K562 (cell line): Measurements from ENCODE around the gene AGPAT2. TPM values are rescaled to one million over a fixed set of nuclear protein-coding genes. Genes with fewer than 3 reads are reported as not detected.

Experiments
- DEAF1 ChIP-seq: fragments of 450-650 bp; formaldehyde crosslinking; IDR thresholded peaks from 2 replicates; pipeline ENCODE4 v1.4.0; 2020; ENCODE audit warnings: mild to moderate bottlenecking, moderate library complexity
- EHMT2 ChIP-seq: fragments of 450-650 bp; IDR thresholded peaks from 2 replicates; pipeline ENCODE4 v1.6.1; 2018; ENCODE audit warnings: antibody characterized with exemption
- ELF1 ChIP-seq: fragments of 200-800 bp; sonication (Bioruptor generic); IDR thresholded peaks from 2 replicates; pipeline ENCODE4 v1.6.1; 2016; ENCODE audit warnings: missing genetic modification characterization, missing compliant biosample characterization
- JUND ChIP-seq, 2 experiments: IDR thresholded peaks; 2 replicates in 1 of 2; 3 replicates in 1 of 2; pipeline ENCODE4 v1.6.1; 2011; ENCODE audit warnings: borderline replicate concordance in 2 of 2, low read depth in 2 of 2, low read length in 2 of 2, improper control_type of control experiment in 1 of 2, missing biosample characterization in 1 of 2, missing genetic modification characterization in 1 of 2, missing genetic modification reagents in 1 of 2
- KAT8 ChIP-seq: fragments of 450-650 bp; IDR thresholded peaks from 2 replicates; pipeline ENCODE4 v1.6.1; 2016; ENCODE audit warnings: low read depth, mild to moderate bottlenecking
- MTF1 ChIP-seq: fragments of 250-450 bp; sonication (Bioruptor Pico); IDR thresholded peaks from 2 replicates; pipeline ENCODE4 v1.9.0; 2021; ENCODE audit warnings: moderate library complexity, mild to moderate bottlenecking, inconsistent platforms, borderline replicate concordance
- MYC ChIP-seq, 2 experiments: fragments of 250-450 bp in 1 of 2; sonication (Bioruptor Pico) in 1 of 2; IDR thresholded peaks; 2 replicates each; pipeline versions ENCODE4 v1.5.1 to v1.6.1; 2012 to 2021; ENCODE audit warnings: low read depth in 2 of 2, borderline replicate concordance in 1 of 2, improper control_type of control experiment in 1 of 2, low read length in 1 of 2, mild to moderate bottlenecking in 1 of 2, moderate library complexity in 1 of 2
- NELFE ChIP-seq: IDR thresholded peaks from 2 replicates; pipeline ENCODE4 v1.6.1; 2011; ENCODE audit warnings: mild to moderate bottlenecking; ENCODE audit not compliant: insufficient read depth, insufficient read length
- NFE2 ChIP-seq: IDR thresholded peaks from 2 replicates; pipeline ENCODE4 v1.6.1; 2014; ENCODE audit warnings: antibody characterized with exemption, low read depth
- PRMT5 ChIP-seq: sonication (generic); formaldehyde crosslinking; IDR thresholded peaks from 2 replicates; pipeline ENCODE4 v1.5.0; 2020; ENCODE audit warnings: missing genetic modification reagents
- RBFOX2 ChIP-seq: fragments of 200-400 bp; formaldehyde crosslinking; IDR thresholded peaks from 2 replicates; pipeline ENCODE4 v1.6.1; 2017; ENCODE audit warnings: low read depth, mild to moderate bottlenecking, low read length, moderate library complexity
- SNIP1 ChIP-seq: fragments of 450-650 bp; IDR thresholded peaks from 2 replicates; pipeline ENCODE4 v1.7.1; 2017; ENCODE audit warnings: low read depth, mild to moderate bottlenecking
- SP1 ChIP-seq: sonication (generic); formaldehyde crosslinking; IDR thresholded peaks from 2 replicates; pipeline ENCODE4 v1.8.1; 2022; ENCODE audit warnings: mild to moderate bottlenecking, missing genetic modification reagents
- STAT6 ChIP-seq: sonication (generic); formaldehyde crosslinking; IDR thresholded peaks from 2 replicates; pipeline ENCODE4 v1.8.1; 2023; ENCODE audit warnings: mild to moderate bottlenecking, missing genetic modification reagents
- ZBTB33 ChIP-seq: sonication (generic); formaldehyde crosslinking; IDR thresholded peaks from 2 replicates; pipeline ENCODE4 v1.8.1; 2023; ENCODE audit warnings: mild to moderate bottlenecking, missing genetic modification reagents
- polyA plus RNA-seq, 8 experiments: library from polyadenylated mRNA; depleted of rRNA in 4 of 8; stranded (reverse) in 5 of 8; unstranded in 3 of 8; fragments of >200 nt; fragmentation: Nextera tagmentation in 2 of 8; fragmentation: Illumina TruSeq in 1 of 8; extraction: Ambion mirVana in 2 of 8; extraction: Trizol in 1 of 8; gene quantifications; 2 replicates each; pipeline versions ENCODE4 v1.2.1 to v1.2.3, GENCODE V29; 2011 to 2014; ENCODE audit warnings: inconsistent platforms in 1 of 8, missing spikeins in 1 of 8
- total RNA-seq, 7 experiments: library from RNA; depleted of rRNA in 6 of 7; stranded (reverse); fragments of >200 nt in 6 of 7; fragmentation: Illumina TruSeq in 2 of 7; extraction: Trizol in 2 of 7; gene quantifications; 2 replicates each; pipeline versions ENCODE4 v1.2.1 to v1.2.3, GENCODE V29; 2011 to 2021; ENCODE audit warnings: low replicate concordance in 1 of 7
- TF ChIP-seq, protein P1 (sequence below), 2 experiments: fragments of 150-350 bp in 1 of 2; IDR thresholded peaks; 2 replicates each; pipeline ENCODE4 v1.6.1; 2012 to 2016; ENCODE audit warnings: low read depth in 2 of 2, low read length in 2 of 2, mild to moderate bottlenecking in 1 of 2, moderate library complexity in 1 of 2

The AGPAT2 gene
- total and polyA plus RNA-seq, 9 of the 15 experiments (the other 6 are each of a cell fraction or from before 2014, with no cell fraction given) = 0.13 to 54.5 (median 23.9) TPM

GRCh38 chr9:136664000-136664915, 23.0 kb downstream of the AGPAT2 start (continued):
- TF ChIP-seq, protein P1, sequence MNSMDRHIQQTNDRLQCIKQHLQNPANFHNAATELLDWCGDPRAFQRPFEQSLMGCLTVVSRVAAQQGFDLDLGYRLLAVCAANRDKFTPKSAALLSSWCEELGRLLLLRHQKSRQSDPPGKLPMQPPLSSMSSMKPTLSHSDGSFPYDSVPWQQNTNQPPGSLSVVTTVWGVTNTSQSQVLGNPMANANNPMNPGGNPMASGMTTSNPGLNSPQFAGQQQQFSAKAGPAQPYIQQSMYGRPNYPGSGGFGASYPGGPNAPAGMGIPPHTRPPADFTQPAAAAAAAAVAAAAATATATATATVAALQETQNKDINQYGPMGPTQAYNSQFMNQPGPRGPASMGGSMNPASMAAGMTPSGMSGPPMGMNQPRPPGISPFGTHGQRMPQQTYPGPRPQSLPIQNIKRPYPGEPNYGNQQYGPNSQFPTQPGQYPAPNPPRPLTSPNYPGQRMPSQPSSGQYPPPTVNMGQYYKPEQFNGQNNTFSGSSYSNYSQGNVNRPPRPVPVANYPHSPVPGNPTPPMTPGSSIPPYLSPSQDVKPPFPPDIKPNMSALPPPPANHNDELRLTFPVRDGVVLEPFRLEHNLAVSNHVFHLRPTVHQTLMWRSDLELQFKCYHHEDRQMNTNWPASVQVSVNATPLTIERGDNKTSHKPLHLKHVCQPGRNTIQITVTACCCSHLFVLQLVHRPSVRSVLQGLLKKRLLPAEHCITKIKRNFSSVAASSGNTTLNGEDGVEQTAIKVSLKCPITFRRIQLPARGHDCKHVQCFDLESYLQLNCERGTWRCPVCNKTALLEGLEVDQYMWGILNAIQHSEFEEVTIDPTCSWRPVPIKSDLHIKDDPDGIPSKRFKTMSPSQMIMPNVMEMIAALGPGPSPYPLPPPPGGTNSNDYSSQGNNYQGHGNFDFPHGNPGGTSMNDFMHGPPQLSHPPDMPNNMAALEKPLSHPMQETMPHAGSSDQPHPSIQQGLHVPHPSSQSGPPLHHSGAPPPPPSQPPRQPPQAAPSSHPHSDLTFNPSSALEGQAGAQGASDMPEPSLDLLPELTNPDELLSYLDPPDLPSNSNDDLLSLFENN (IDR thresholded peaks at IDR 0.05; ENCODE audit: low read depth in 2 of 2, low read length in 2 of 2) = no peak
- no peak for TF ChIP-seq KAT8
- TF ChIP-seq NELFE = no peak
- no peak for TF ChIP-seq PRMT5 (CRISPR knock-in tag)
- no peak for TF ChIP-seq ZBTB33
- no peak for TF ChIP-seq STAT6
- TF ChIP-seq MYC (IDR thresholded peaks at IDR 0.05; ENCODE audit: low read depth, low read length) = no peak; the same call in 1 of the 2 replicates
- TF ChIP-seq MYC (CRISPR knock-in tag; IDR thresholded peaks at IDR 0.05; ENCODE audit: borderline replicate concordance, low read depth) = no peak
- TF ChIP-seq SNIP1 = no peak
- no peak for TF ChIP-seq ELF1 (tag)
- 0 out of 2 replicates have a peak, but pooled peaks have one; percentile 36 for TF ChIP-seq SP1 (CRISPR knock-in tag)
- TF ChIP-seq RBFOX2 = peak; percentile 58
- TF ChIP-seq JUND (IDR thresholded peaks at IDR 0.05; ENCODE audit: borderline replicate concordance, low read depth, low read length) = no peak
- no peak for TF ChIP-seq JUND (tag; IDR thresholded peaks at IDR 0.05; ENCODE audit: borderline replicate concordance, low read depth, low read length)
- no peak for TF ChIP-seq NFE2
- no peak for TF ChIP-seq MTF1 (CRISPR knock-in tag)
- TF ChIP-seq EHMT2 = no peak
- TF ChIP-seq DEAF1 (CRISPR knock-in tag) = no peak
